PC-9 (cell line): ENCODE data around the gene MRM2. TPM values are rescaled to one million over a fixed set of nuclear protein-coding genes. Genes with fewer than 3 reads are reported as not detected.

Experiments used
- BruUV-seq: library from RNA; stranded (reverse); fragments of 400-500 nt; replicated peaks from 2 replicates; lab custom pipeline; 2021; lab: Mats Ljungman, UMichigan
- CTCF ChIA-PET: fragments of 300-600 bp; sonication (Branson Sonifier 250); formaldehyde crosslinking; loops from one replicate; lab custom pipeline; 2022; ENCODE audit warnings: antibody characterized with exemption; lab: Charles Lee
- POLR2A ChIA-PET: fragments of 300-600 bp; sonication (Branson Sonifier 250); formaldehyde crosslinking; loops from one replicate; lab custom pipeline; 2022; ENCODE audit warnings: antibody characterized with exemption; ENCODE audit not compliant: unreplicated experiment; lab: Charles Lee
- DNase-seq, 2 experiments: peaks; one replicate each; pipeline versions ENCODE4 v3.0.0 to v3.0.0-alpha.2; 2015 to 2022; ENCODE audit warnings: mixed read lengths in 1 of 2
- H2AFZ ChIP-seq: fragments of 200-600 bp; sonication (generic); 2 replicates; pipeline ENCODE4 v1.8.1; 2017; ENCODE audit warnings: antibody characterized with exemption
- H3F3A ChIP-seq: fragments of 200-600 bp; sonication (generic); 2 replicates; pipeline ENCODE4 v1.8.1; 2017; ENCODE audit warnings: antibody characterized with exemption, mild to moderate bottlenecking, low read depth; ENCODE audit not compliant: insufficient read depth
- H3K27ac ChIP-seq: fragments of 200-600 bp; sonication (generic); 2 replicates; pipeline ENCODE4 v1.6.1; 2016; ENCODE audit warnings: mixed run types
- H3K27me3 ChIP-seq: fragments of 200-600 bp; sonication (generic); 2 replicates; pipeline ENCODE4 v1.6.1; 2016; ENCODE audit warnings: low read depth, mixed run types; ENCODE audit not compliant: insufficient read depth
- H3K36me3 ChIP-seq: fragments of 200-600 bp; sonication (generic); 2 replicates; pipeline ENCODE4 v1.6.1; 2016; ENCODE audit warnings: low read depth, mixed run types
- H3K4me1 ChIP-seq: fragments of 200-600 bp; sonication (generic); replicated peaks from 2 replicates; pipeline ENCODE4 v1.6.1; 2016; ENCODE audit warnings: mixed run types; ENCODE audit not compliant: insufficient read depth
- H3K4me2 ChIP-seq: fragments of 200-600 bp; sonication (generic); 2 replicates; pipeline ENCODE4 v1.6.1; 2017; ENCODE audit warnings: mixed run types
- H3K4me3 ChIP-seq: fragments of 200-600 bp; sonication (generic); 2 replicates; pipeline ENCODE4 v1.6.1; 2016; ENCODE audit warnings: mixed run types
- H3K79me2 ChIP-seq: fragments of 200-600 bp; sonication (generic); 2 replicates; pipeline ENCODE4 v1.6.1; 2017; ENCODE audit warnings: low read depth, mixed run types
- H3K9me2 ChIP-seq: fragments of 200-600 bp; sonication (generic); 2 replicates; pipeline ENCODE4 v1.8.1; 2017; ENCODE audit warnings: mild to moderate bottlenecking; ENCODE audit not compliant: insufficient read depth
- H3K9me3 ChIP-seq: fragments of 200-600 bp; sonication (generic); 2 replicates; pipeline ENCODE4 v1.8.1; 2016; ENCODE audit warnings: low read depth; ENCODE audit not compliant: insufficient read depth
- H4K20me1 ChIP-seq: fragments of 200-600 bp; sonication (generic); 2 replicates; pipeline ENCODE4 v1.8.1; 2017; ENCODE audit not compliant: insufficient read depth
- CTCF ChIP-seq: fragments of 200-600 bp; sonication (generic); conservative IDR thresholded peaks from 2 replicates; pipeline ENCODE4 v1.6.1; 2017; ENCODE audit warnings: mixed run types, antibody characterized with exemption, mild to moderate bottlenecking, moderate library complexity
- EZH2 ChIP-seq: fragments of 200-600 bp; sonication (generic); IDR thresholded peaks from 2 replicates; pipeline ENCODE4 v1.8.0; 2017; ENCODE audit warnings: antibody characterized with exemption, low read depth
- intact Hi-C: fragments of 100-400 bp; cut with micrococcal nuclease; formaldehyde crosslinking; loops from one replicate; pipeline ENCODE4 v1.10.0; 2022; ENCODE audit not compliant: unreplicated experiment
- total RNA-seq: library from RNA; stranded (reverse); gene quantifications from 2 replicates; pipeline ENCODE4 v1.2.3, GENCODE V29; 2021

Gene MRM2
- total RNA-seq, 1 experiment from 2014 or later: 36.8 TPM

- Histone ChIP-seq H3K9me3 (no peaks in the 10 kb centered on the region), H3K4me2 (no peak overlapping the region), H3K4me1 (peaks cover 44% of the 10 kb centered on the region), H3K27ac (no peak overlapping the region), H2AFZ (no peak overlapping the region), H3K9me2 (no peaks in the 10 kb centered on the region), H3K4me3 (no peak overlapping the region), H3F3A (peaks cover 43% of the 10 kb centered on the region; the same call in 1 of the 2 replicates), H3K27me3 (no peaks in the 10 kb centered on the region), H3K36me3 (no peaks in the 10 kb centered on the region), H4K20me1 (no peaks in the 10 kb centered on the region), H3K79me2 (peaks cover 13% of the 10 kb centered on the region)
- TF ChIP-seq CTCF (no peak), EZH2 (no peak)
- intact Hi-C loops: loop anchor here (10.0 kb wide), 1 partner anchor 681 kb away; no protein-coding TSS in a partner anchor
- ChIA-PET POLR2A (no interaction called here), CTCF (no interaction called here)
- DNase-seq: no peak
- no TSS peak for BruUV-seq
These were observed 4.1 kb upstream of the MRM2 start for GRCh38 chr7:2245883-2246675.

GRCh38 chr7:2244404-2244995 is 2.5 kb upstream of the MRM2 start:
- peaks cover 40% of the 10 kb centered on the region; the same call in 1 of the 2 replicates for H3F3A ChIP-seq
- 0 out of 2 replicates have a peak, but pooled peaks cover 3% of the 10 kb centered on the region for H3K36me3 ChIP-seq
- no peaks in the 10 kb centered on the region for H3K9me3 ChIP-seq
- H3K9me2 ChIP-seq: no peaks in the 10 kb centered on the region
- H3K27ac ChIP-seq: no peak overlapping the region
- H3K4me3 ChIP-seq: no peak overlapping the region
- H3K4me2 ChIP-seq: no peak overlapping the region
- no peaks in the 10 kb centered on the region for H4K20me1 ChIP-seq
- no peak for TF ChIP-seq EZH2
- no peak for TF ChIP-seq CTCF
- no peaks in the 10 kb centered on the region for H3K27me3 ChIP-seq
- intact Hi-C loops: loop anchor here (10.0 kb wide), 1 partner anchor 680 kb away; no protein-coding TSS in a partner anchor
- DNase-seq: no peak
- ChIA-PET CTCF (no interaction called here), POLR2A (no interaction called here)
- H3K4me1 ChIP-seq: peaks cover 45% of the 10 kb centered on the region
- peaks cover 28% of the 10 kb centered on the region for H3K79me2 ChIP-seq
- BruUV-seq: no TSS peak
- H2AFZ ChIP-seq: no peak overlapping the region

- ChIA-PET POLR2A (no interaction called here), CTCF (no interaction called here)
- peaks cover 9% of the 10 kb centered on the region for H3K36me3 ChIP-seq
- peaks cover 30% of the 10 kb centered on the region; the same call in 1 of the 2 replicates for H3F3A ChIP-seq
- H3K27ac ChIP-seq: no peak overlapping the region
- no peak overlapping the region for H2AFZ ChIP-seq
- H3K79me2 ChIP-seq: peaks cover 28% of the 10 kb centered on the region
- H3K27me3 ChIP-seq: no peaks in the 10 kb centered on the region
- no peak for DNase-seq
- no peaks in the 10 kb centered on the region for H3K9me2 ChIP-seq
- TF ChIP-seq EZH2 (no peak), CTCF (no peak)
- H3K9me3 ChIP-seq: no peaks in the 10 kb centered on the region
- BruUV-seq: no TSS peak
- peak overlapping the region; percentile 99 for H3K4me2 ChIP-seq
- intact Hi-C loops: loop anchor here (2.0 to 10.0 kb wide), 2 partner anchors 105 to 679 kb away; no protein-coding TSS in a partner anchor
- peak overlapping the region; percentile 94 for H3K4me3 ChIP-seq
- H3K4me1 ChIP-seq: peaks cover 35% of the 10 kb centered on the region
- H4K20me1 ChIP-seq: no peaks in the 10 kb centered on the region
These were observed 1.5 kb upstream of the MRM2 start for GRCh38 chr7:2243458-2243857.
